T-helper 2 cell treated with Interferon-gamma antibody and Interleukin-4, amounts not matched to agents 100 ng/mL and 5 ng/mL, for 36 hours (primary cell): Measurements from ENCODE around the gene CLPTM1L. TPM values are rescaled to one million over a fixed set of nuclear protein-coding genes. Genes with fewer than 3 reads are reported as not detected.
"Not testable (repeated sequence)": the region's sequence is repeated elsewhere in the genome, so short reads cannot be mapped to it uniquely, and the experiment has no call there.

Experiments
- intact Hi-C: fragments of 100-400 bp; cut with micrococcal nuclease; formaldehyde crosslinking; loops from one replicate; pipeline ENCODE4 v1.15.1; 2023
- total RNA-seq: library from RNA; stranded (reverse); gene quantifications from 2 replicates; pipeline ENCODE4 v1.2.3, GENCODE V29; 2022

The CLPTM1L gene
- total RNA-seq, 1 donor from 2014 or later = 116 TPM

DNA sequence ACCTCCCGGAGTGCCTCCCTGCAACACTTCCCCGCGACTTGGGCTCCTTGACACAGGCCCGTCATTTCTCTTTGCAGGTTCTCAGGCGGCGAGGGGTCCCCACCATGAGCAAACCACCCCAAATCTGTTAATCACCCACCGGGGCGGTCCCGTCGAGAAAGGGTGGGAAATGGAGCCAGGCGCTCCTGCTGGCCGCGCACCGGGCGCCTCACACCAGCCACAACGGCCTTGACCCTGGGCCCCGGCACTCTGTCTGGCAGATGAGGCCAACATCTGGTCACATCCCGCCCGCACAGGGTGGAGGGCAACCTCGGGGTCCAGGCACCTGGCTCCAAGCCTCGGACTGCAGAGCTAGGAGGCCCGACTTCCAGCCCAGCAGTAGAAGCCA is 49.3 kb downstream of the CLPTM1L start:
- intact Hi-C loops = loop anchor here (2.0 to 5.0 kb wide), 2 partner anchors 17 to 47 kb away; no protein-coding TSS in a partner anchor

DNA sequence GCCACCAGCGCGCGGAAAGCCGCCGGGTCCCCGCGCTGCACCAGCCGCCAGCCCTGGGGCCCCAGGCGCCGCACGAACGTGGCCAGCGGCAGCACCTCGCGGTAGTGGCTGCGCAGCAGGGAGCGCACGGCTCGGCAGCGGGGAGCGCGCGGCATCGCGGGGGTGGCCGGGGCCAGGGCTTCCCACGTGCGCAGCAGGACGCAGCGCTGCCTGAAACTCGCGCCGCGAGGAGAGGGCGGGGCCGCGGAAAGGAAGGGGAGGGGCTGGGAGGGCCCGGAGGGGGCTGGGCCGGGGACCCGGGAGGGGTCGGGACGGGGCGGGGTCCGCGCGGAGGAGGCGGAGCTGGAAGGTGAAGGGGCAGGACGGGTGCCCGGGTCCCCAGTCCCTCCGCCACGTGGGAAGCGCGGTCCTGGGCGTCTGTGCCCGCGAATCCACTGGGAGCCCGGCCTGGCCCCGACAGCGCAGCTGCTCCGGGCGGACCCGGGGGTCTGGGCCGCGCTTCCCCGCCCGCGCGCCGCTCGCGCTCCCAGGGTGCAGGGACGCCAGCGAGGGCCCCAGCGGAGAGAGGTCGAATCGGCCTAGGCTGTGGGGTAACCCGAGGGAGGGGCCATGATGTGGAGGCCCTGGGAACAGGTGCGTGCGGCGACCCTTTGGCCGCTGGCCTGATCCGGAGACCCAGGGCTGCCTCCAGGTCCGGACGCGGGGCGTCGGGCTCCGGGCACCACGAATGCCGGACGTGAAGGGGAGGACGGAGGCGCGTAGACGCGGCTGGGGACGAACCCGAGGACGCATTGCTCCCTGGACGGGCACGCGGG is 49.9 kb downstream of the CLPTM1L start, which contains the start of gene TERT:
TSS of gene TERT (minus strand) at position 234 of the 815 bp plus-strand sequence. CDS start at position 155, 79 bp downstream.
- intact Hi-C loops = loop anchor here (2.0 to 5.0 kb wide), 2 partner anchors 18 to 47 kb away; no protein-coding TSS in a partner anchor

DNA sequence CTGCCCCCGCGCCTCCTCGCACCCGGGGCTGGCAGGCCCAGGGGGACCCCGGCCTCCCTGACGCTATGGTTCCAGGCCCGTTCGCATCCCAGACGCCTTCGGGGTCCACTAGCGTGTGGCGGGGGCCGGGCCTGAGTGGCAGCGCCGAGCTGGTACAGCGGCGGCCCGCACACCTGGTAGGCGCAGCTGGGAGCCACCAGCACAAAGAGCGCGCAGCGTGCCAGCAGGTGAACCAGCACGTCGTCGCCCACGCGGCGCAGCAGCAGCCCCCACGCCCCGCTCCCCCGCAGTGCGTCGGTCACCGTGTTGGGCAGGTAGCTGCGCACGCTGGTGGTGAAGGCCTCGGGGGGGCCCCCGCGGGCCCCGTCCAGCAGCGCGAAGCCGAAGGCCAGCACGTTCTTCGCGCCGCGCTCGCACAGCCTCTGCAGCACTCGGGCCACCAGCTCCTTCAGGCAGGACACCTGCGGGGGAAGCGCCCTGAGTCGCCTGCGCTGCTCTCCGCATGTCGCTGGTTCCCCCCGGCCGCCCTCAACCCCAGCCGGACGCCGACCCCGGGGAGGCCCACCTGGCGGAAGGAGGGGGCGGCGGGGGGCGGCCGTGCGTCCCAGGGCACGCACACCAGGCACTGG is 50.6 kb downstream of the CLPTM1L start:
- intact Hi-C loops = loop anchor here (2.0 kb wide), 1 partner anchor 18 kb away; no protein-coding TSS in a partner anchor

DNA sequence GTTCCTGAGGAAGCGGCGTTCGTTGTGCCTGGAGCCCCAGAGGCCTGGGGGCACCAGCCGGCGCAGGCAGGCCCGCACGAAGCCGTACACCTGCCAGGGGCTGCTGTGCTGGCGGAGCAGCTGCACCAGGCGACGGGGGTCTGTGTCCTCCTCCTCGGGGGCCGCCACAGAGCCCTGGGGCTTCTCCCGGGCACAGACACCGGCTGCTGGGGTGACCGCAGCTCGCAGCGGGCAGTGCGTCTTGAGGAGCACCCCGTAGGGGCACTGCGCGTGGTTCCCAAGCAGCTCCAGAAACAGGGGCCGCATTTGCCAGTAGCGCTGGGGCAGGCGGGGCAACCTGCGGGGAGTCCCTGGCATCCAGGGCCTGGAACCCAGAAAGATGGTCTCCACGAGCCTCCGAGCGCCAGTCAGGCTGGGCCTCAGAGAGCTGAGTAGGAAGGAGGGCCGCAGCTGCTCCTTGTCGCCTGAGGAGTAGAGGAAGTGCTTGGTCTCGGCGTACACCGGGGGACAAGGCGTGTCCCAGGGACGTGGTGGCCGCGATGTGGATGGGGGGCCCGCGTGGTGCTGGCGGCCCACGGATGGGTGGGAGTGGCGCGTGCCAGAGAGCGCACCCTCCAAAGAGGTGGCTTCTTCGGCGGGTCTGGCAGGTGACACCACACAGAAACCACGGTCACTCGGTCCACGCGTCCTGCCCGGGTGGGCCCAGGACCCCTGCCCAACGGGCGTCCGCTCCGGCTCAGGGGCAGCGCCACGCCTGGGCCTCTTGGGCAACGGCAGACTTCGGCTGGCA is 51.3 kb downstream of the CLPTM1L start:
- intact Hi-C loops = loop anchor here (2.0 kb wide), 1 partner anchor 19 kb away; no protein-coding TSS in a partner anchor

DNA sequence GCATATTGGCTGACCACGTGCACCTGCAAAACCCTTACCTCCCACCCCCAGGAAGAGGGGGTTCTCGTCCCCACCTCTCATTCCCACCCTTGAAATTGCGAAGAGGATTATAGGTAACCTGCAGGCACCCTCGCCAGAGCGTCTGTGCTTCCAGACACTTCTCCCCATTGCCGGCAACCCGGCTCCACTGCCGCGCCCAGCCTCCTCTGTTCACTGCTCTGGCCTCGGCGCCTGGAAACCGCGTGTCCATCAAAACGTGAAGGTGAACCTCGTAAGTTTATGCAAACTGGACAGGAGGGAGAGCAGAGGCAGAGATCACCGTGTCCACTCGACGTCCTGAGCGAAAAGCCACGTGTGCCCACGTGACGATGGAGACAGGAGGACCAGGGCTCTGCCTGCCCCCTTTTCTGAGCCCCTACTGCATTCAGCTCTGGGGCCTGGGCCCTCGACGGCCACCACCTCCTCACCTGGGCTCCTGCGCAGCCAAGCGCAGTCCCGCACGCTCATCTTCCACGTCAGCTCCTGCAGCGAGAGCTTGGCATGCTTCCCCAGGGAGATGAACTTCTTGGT is 52.0 kb downstream of the CLPTM1L start:
- intact Hi-C loops = no loop called here

DNA sequence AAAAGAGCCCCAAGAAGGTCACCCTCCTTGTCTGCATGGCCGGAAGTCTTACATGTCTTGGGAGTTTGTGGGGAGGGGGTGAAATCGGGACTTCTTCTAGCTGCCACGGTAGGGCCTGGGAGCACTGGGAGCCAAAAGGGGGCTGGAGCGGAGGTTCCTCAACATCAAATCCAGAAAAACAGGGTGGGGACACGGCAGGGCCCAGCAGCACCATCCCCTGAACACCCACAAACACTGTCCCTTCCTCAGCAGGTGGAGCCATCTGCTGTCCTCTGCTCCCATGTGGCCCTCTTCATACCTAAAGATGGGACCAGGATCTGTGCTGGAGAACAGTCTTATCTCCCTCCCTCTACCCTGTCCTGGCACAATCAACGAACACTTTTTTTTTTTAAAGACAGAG is 52.8 kb downstream of the CLPTM1L start:
- intact Hi-C loops = no loop called here

DNA sequence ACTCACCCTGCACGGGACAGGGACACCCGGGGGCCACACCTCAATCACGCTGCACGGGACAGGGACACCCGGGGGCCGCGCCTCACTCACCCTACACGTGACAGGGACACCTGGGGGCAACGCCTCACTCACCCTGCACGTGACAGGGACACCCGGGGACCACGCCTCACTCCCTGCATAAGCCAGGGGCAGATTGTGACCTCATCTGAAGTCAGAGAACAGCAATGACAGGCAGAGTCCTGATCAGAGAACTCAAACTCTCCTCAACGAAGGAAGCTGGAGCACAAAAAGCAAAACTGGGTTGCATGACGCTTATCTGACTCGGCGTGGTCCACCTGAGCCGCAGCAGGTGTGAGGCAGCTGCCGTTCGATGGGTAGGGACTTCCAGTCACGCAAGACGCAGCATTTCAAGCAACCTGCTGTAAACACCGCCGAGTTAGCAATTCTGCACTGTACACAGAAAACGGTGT is 53.3 kb downstream of the CLPTM1L start:
- intact Hi-C loops = no loop called here

DNA sequence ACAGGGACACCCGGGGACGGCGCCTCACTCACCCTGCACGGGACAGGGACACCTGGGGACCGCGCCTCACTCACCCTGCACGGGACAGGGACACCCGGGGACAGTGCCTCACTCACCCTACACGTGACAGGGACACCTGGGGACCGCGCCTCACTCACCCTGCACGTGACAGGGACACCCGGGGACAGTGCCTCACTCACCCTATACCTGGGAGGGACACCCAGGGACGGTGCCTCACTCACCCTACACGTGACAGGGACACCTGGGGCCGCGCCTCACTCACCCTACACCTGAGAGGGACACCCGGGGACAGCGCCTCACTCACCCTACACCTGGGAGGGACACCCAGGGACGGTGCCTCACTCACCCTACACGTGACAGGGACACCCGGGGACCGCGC is 53.9 kb downstream of the CLPTM1L start:
- intact Hi-C loops = not testable (repeated sequence)

DNA sequence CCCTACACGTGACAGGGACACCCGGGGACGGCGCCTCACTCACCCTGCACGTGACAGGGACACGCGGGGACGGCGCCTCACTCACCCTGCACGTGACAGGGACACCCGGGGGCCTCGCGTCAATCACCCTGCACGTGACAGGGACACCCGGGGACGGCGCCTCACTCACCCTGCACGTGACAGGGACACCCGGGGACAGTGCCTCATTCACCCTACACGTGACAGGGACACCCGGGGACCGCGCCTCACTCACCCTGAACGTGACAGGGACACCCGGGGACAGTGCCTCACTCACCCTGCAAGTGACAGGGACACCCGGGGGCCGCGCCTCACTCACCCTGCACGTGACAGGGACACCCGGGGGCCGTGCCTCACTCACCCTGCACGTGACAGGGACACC is 55.3 kb downstream of the CLPTM1L start:
- intact Hi-C loops = not testable (repeated sequence)

DNA sequence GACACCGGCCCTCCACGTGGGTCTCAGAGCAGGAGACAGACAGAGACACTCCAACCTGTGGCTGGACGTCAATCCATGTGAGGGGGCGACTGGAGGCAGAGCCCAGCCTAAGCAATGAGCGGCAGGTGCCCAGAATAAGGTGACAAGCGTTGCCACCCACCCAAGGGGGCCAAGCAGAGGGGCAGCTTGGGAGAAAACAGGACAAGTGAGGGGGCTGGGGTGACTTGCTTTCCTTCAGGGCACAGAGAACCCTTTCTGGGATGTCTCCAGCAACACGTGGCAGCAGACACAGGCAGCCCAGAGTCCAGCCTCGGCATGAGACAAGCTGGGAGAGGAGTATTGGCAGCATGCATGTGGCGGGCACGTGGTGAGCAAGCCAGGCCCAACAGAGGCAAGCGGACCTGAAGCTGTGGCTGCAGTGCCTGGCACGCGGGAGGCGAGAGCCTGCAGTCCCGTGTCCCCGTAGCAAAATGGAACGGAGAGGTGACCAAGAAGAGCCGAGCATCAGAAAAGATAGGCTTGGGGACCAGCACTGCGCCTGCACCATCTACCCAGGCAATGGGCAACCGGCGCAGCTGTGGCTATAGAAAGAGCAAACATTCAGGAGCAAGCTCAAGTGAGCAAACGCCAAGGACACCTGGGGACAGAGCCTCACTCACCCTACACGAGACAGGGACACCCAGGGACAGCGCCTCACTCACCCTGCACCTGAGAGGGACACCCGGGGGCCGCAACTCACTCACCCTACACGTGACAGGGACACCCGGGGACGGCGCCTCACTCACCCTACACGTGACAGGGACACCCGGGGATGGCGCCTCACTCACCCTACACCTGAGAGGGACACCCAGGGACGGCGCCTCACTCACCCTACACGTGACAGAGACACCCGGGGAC is 56.2 kb downstream of the CLPTM1L start:
- intact Hi-C loops = no loop called here

DNA sequence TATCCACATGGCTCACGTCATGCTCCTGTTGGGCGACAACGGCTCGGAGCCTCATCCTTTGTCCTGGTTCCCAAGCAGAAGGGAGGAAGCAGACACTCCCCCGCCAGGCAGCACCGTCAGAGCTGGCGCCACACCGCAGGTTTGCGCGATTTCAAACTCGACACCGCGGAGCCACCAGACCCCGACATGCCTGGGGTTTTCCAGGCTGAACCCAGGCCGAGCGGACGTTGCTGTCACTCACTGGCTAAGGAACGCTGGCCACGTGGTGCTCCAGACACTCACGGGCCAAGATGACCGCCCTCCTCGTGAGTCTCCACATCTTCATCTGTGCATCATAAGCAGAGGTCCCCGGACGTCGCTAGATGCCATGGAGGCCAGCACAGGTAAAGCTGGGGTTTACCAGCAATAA is 59.0 kb downstream of the CLPTM1L start:
- intact Hi-C loops = no loop called here

DNA sequence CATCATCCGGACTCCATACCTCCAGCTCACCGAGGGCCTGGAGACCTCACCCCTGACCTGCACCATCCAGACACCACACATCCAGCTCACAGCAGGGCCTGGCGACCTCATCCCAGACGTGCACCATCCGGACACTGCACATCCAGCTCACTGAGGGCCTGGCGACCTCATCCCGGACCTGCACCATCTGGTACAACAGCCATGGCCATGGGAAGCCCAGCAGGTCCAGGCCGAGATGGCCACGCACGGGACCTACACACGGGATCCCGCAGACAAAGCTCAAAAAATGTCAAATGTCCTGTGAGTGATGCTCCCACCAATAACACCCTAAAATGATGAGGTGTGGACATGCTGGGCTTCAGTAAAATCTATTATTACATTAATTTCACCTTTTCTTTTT is 59.8 kb downstream of the CLPTM1L start:
- intact Hi-C loops = no loop called here

DNA sequence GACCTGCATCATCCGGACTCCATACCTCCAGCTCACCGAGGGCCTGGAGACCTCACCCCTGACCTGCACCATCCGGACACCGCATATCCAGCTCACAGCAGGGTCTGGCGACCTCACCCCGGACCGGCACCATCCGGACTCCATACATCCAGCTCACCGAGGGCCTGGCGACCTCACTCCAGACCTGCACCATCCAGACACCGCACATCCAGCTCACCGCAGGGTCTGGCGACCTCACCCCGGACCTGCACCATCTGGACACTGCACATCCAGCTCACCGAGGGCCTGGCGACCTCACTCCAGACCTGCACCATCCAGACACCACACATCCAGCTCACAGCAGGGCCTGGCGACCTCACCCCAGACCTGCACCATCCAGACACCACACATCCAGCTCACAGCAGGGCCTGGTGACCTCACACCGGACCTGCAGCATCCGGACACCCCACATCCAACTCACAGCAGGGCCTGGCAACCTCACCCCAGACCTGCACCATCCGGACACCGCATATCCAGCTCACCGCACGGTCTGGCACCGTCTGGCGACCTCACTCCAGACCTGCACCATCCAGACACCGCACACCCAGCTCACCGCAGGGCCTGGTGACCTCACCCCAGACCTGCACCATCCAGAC is 60.4 kb downstream of the CLPTM1L start:
- intact Hi-C loops = not testable (repeated sequence)

DNA sequence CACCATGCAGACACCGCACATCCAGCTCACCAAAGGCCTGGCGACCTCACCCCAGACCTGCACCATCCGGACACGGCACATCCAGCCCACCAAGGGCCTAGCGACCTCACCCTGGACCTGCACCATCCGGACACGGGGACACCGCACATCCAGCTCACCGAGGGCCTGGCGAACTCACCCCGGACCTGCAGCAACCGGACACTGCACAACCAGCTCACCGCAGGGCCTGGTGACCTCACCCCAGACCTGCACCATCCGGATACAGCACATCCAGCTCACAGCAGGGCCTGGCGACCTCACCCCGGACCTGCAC is 61.2 kb downstream of the CLPTM1L start:
- intact Hi-C loops = not testable (repeated sequence)

DNA sequence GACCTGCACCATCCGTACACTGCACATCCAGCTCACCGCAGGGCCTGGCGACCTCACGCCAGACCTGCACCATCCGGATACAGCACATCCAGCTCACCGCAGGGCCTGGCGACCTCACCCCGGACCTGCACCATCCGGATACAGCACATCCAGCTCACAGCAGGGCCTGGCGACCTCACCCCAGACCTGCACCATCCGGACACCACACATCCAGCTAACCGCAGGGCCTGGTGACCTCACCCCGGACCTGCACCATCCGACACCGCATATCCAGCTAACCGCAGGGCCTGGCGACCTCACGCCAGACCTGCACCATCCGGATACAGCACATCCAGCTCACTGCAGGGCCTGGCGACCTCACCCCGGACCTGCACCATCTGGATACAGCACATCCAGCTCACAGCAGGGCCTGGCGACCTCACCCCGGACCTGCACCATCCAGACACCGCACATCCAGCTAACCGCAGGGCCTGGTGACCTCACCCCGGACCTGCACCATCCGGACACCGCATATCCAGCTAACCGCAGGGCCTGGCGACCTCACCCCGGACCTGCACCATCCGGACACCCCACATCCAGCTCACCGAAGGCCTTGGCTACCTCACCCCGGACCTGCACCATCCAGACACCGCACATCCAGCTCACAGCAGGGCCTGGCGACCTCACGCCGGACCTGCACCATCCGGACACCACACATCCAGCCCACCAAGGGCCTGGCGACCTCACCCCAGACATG is 61.7 kb downstream of the CLPTM1L start:
- intact Hi-C loops = not testable (repeated sequence)

DNA sequence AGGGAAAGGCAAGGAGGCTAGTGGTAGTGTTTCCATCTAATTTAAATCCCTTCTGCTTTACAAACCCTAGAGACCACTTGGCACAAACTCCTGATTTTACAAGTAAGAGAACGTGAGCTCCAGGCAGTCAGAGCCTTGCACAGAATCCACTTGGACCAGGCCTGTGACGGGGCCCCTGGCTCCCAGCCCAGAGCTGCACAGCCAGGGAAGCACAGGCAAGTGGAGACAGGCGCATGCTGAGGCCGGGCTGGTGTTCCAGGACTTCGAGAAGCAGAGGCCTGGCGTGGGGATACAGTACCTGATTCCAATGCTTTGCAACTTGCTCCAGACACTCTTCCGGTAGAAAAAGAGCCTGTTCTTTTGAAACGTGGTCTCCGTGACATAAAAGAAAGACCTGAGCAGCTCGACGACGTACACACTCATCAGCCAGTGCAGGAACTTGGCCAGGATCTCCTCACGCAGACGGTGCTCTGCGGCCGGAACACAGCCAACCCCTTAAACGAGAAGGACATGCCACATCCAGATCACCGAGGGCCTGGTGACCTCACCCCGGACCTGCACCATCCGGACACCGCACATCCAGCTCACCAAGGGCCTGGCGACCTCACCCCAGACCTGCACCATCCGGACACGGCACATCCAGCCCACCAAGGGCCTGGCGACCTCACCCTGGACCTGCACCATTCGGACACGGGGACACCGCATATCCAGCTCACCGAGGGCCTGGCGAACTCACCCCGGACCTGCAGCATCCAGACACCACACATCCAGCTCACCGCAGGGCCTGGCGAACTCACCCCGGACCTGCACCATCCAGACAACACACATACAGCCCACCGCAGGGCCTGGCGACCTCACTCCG is 62.5 kb downstream of the CLPTM1L start:
- intact Hi-C loops = no loop called here

DNA sequence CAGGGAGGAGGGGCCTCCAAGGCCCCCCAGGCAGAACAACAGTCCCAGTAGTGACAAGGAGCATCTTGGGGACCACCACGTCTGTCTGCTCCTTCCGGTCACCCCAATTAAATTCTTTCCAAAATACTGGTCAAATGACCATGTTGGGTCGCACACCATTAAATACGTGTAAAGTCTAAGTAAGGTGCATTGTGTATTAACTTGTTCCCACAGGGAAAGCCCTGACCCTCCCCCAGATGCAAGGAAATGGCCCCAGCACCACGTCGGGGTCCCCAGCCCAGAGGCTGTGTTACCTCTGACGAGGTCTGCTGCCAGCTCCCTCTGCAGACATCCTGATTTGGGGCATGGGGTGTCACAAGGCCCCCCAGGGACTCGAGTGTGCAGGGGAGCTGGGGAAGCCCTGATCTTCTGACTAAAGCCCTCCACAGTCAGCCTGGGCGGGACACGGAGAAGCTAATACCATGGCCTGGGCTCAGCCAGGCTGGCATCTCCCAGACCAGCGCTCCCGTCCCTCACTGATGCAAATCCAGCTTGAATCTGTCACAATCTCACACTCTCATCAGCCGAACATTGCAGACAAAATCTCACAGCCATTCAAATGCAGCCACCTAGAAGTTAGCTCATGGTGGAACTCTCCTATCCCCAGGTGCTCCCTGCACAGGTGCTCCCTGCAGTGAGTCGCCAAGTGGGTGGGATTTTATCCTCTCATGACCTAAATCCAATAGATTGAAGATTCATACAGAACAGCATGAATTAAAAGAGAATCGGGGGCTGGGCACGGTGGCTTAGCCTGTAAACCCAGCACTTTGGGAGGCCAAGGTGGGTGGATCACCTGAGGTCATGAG is 63.6 kb downstream of the CLPTM1L start:
- intact Hi-C loops = no loop called here
